ENCODE results near the gene CELSR1. TPM values are rescaled to one million over a fixed set of nuclear protein-coding genes. Genes with fewer than 3 reads are reported as not detected.

Gene CELSR1
- total and polyA plus RNA-seq, 2 donors (not counting 1 experiment from before 2014, with no cell fraction given): 30.2 to 34.8 TPM

DNA sequence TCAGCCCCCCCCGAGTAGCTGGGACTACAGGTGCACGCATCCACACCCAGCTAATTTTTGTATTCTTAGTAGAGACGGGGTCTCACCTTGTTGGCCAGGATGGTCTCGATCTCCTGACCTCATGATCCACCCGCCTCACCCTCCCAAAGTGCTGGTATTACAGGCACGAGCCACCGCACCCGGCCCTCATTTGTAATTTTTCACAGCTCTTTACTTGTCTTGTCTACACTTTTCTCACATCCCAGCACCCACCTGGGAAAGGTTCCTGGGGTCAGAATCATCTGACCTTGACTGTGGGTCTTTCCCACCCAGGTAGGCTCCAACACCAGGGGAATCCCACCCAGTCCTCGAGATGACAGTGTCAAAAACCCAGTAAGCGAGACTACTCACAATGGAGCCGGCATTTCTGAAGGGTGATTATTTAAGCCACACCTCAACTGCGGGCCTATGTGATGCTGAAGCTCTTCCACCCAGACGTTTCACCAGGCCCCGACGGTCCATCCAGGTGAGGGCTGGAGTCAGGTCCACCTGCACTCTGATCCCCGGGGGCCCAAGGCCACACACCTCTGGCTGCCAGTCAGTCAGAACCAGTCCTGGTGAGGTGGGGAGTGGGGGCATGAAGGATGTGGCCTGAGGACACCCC lies 23.4 kb downstream of the CELSR1 start:
- Mint-ChIP-seq H3K9me3 (ENCODE audit: insufficient read depth) (no peaks in the 10 kb centered on the region), H3K4me1 (no peaks in the 10 kb centered on the region), H3K27ac (no peak overlapping the region), H3K4me3 (no peak overlapping the region), H3K27me3 (peaks cover 11% of the 10 kb centered on the region)
- no peak for TF ChIP-seq CTCF (IDR thresholded peaks at IDR 0.05)
- no peak for TF ChIP-seq EZH2 (IDR thresholded peaks at IDR 0.05; ENCODE audit: borderline replicate concordance, insufficient read depth, low read depth, low read length, poor library complexity, severe bottlenecking)
- ChIA-PET CTCF (no interaction called here), POLR2A (no interaction called here)
- Histone ChIP-seq H2AFZ (ENCODE audit: insufficient read depth, low read depth, low read length, poor library complexity, severe bottlenecking) (no peak overlapping the region), H3K4me1 (ENCODE audit: control insufficient read depth in 2 of 2, insufficient read depth in 2 of 2, low read length in 2 of 2) (no peaks in the 10 kb centered on the region), H3K27me3 (replicated peaks in 1 of 4; ENCODE audit: control extremely low read depth in 1 of 4, control insufficient read depth in 3 of 4, insufficient read depth in 4 of 4, low read length in 3 of 4) (peaks cover 0 to 9% (median 0%) of the 10 kb centered on the region in 4 experiments), H4K20me1 (ENCODE audit: control insufficient read depth, insufficient read depth, low read length, poor library complexity, severe bottlenecking) (no peaks in the 10 kb centered on the region), H3K4me3 (ENCODE audit: control extremely low read depth in 1 of 5, extremely low read depth in 1 of 5, insufficient read depth in 1 of 5, low read depth in 2 of 5, low read length in 4 of 5) (no peak overlapping the region), H3K4me2 (replicated peaks; ENCODE audit: low read depth, low read length, poor library complexity, severe bottlenecking) (no peak overlapping the region), H3K36me3 (replicated peaks in 1 of 2; ENCODE audit: control extremely low read depth in 1 of 2, control insufficient read depth in 1 of 2, extremely low read depth in 1 of 2, insufficient read depth in 2 of 2, low read length in 1 of 2) (no peaks in the 10 kb centered on the region), H3K27ac (ENCODE audit: low read length in 2 of 2) (no peak overlapping the region), H3K9ac (ENCODE audit: low read length) (no peak overlapping the region), H3K79me2 (ENCODE audit: control insufficient read depth, insufficient read depth, low read length) (no peaks in the 10 kb centered on the region), H3K9me3 (ENCODE audit: control extremely low read depth in 1 of 3, control insufficient read depth in 2 of 3, insufficient read depth in 1 of 3, low read length in 2 of 3) (no peaks in the 10 kb centered on the region)
- WGBS (ENCODE audit: insufficient coverage): 86% methylated on average over 15 of the region's 16 CpGs
- DNase-seq (no peak), ATAC-seq (ENCODE audit: low read depth) (no peak)
- intact Hi-C loops (cut with micrococcal nuclease): no loop called here

DNA sequence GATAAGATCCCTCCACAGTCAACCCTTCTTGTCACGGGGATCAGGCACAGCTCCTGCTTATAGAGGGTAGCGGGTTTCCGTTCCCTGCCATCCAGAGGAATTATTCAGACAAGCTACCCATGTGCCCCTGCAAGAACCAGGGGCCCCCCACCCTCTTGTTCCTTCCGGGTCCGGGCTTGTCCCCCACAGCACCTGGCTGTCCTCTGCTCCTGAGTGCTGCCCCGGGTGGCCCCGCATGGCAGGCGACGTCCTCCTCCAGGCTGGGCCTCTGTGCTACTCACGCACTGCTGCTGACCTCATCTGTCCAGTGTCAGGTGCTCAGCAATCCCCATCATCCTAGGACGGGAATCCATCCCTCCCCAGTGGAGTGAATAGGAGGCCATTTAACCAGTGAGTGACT lies 24.7 kb downstream of the CELSR1 start:
- 96% methylated on average over 8 of the region's 11 CpGs for WGBS (ENCODE audit: insufficient coverage)
- ChIA-PET CTCF (interaction anchor here (1.9 kb wide), 1 partner anchor 145 kb away, joined by 3 read pairs; no protein-coding TSS in a partner anchor), POLR2A (no interaction called here)
- Histone ChIP-seq H3K4me2 (replicated peaks; ENCODE audit: low read depth, low read length, poor library complexity, severe bottlenecking) (no peak overlapping the region), H4K20me1 (ENCODE audit: control insufficient read depth, insufficient read depth, low read length, poor library complexity, severe bottlenecking) (no peaks in the 10 kb centered on the region), H3K4me1 (ENCODE audit: control insufficient read depth in 2 of 2, insufficient read depth in 2 of 2, low read length in 2 of 2) (no peaks in the 10 kb centered on the region), H3K36me3 (replicated peaks in 1 of 2; ENCODE audit: control extremely low read depth in 1 of 2, control insufficient read depth in 1 of 2, extremely low read depth in 1 of 2, insufficient read depth in 2 of 2, low read length in 1 of 2) (no peaks in the 10 kb centered on the region), H3K9me3 (ENCODE audit: control extremely low read depth in 1 of 3, control insufficient read depth in 2 of 3, insufficient read depth in 1 of 3, low read length in 2 of 3) (no peaks in the 10 kb centered on the region), H3K79me2 (ENCODE audit: control insufficient read depth, insufficient read depth, low read length) (no peaks in the 10 kb centered on the region), H3K27ac (ENCODE audit: low read length in 2 of 2) (no peak overlapping the region), H2AFZ (ENCODE audit: insufficient read depth, low read depth, low read length, poor library complexity, severe bottlenecking) (no peak overlapping the region), H3K4me3 (ENCODE audit: control extremely low read depth in 1 of 5, extremely low read depth in 1 of 5, insufficient read depth in 1 of 5, low read depth in 2 of 5, low read length in 4 of 5) (no peak overlapping the region), H3K27me3 (replicated peaks in 1 of 4; ENCODE audit: control extremely low read depth in 1 of 4, control insufficient read depth in 3 of 4, insufficient read depth in 4 of 4, low read length in 3 of 4) (peaks cover 0 to 15% (median 0%) of the 10 kb centered on the region in 4 experiments), H3K9ac (ENCODE audit: low read length) (no peak overlapping the region)
- no peak overlapping the region for H3K4me3 Mint-ChIP-seq
- no peaks in the 10 kb centered on the region for H3K9me3 Mint-ChIP-seq (ENCODE audit: insufficient read depth)
- H3K27ac Mint-ChIP-seq: no peak overlapping the region
- TF ChIP-seq CTCF (IDR thresholded peaks at IDR 0.05): no peak
- TF ChIP-seq EZH2 (IDR thresholded peaks at IDR 0.05; ENCODE audit: borderline replicate concordance, insufficient read depth, low read depth, low read length, poor library complexity, severe bottlenecking): no peak
- no peak for ATAC-seq (ENCODE audit: low read depth)
- no peaks in the 10 kb centered on the region for H3K4me1 Mint-ChIP-seq
- H3K27me3 Mint-ChIP-seq: peaks cover 15% of the 10 kb centered on the region
- no peak for DNase-seq
- intact Hi-C loops (cut with micrococcal nuclease): no loop called here
